SK-N-SH (cell line): ENCODE results near the gene AGBL5. TPM values are rescaled to one million over a fixed set of nuclear protein-coding genes. Genes with fewer than 3 reads are reported as not detected.

Source experiments
- CTCF ChIA-PET: fragments of 300-600, 350-600 bp; formaldehyde crosslinking; extraction: SDS; loops from one replicate; lab custom pipeline; 2021; lab: Yijun Ruan, JAX
- POLR2A ChIA-PET: fragments of 350-600 bp; sonication (Branson Sonifier 250); formaldehyde crosslinking; extraction: SDS; loops from one replicate; lab custom pipeline; 2020; ENCODE audit warnings: antibody characterized with exemption, inconsistent platforms; lab: Yijun Ruan, JAX
- DNase-seq: peaks from one replicate; pipeline ENCODE4 v3.0.0; 2012
- H2AFZ ChIP-seq: fragments of 200-600 bp; sonication (generic); 2 replicates; pipeline ENCODE4 v1.8.1; 2016; ENCODE audit warnings: antibody characterized with exemption, mild to moderate bottlenecking, low read depth
- H3F3A ChIP-seq: fragments of 200-600 bp; sonication (generic); replicated peaks from 2 replicates; pipeline ENCODE3; 2016; ENCODE audit warnings: antibody characterized with exemption, mild to moderate bottlenecking; ENCODE audit not compliant: insufficient read depth
- H3K27ac ChIP-seq, 2 experiments: fragments of 200-500 bp in 1 of 2; fragments of 200-600 bp in 1 of 2; sonication (Bioruptor generic) in 1 of 2; sonication (generic), shearing (Covaris generic) in 1 of 2; 2 replicates each; pipeline versions ENCODE4 v1.5.1 to v1.6.1; 2014 to 2016; ENCODE audit warnings: low read depth in 2 of 2, inconsistent platforms in 1 of 2, low read length in 1 of 2, mild to moderate bottlenecking in 1 of 2, mixed read lengths in 1 of 2
- H3K27me3 ChIP-seq: fragments of 200-600 bp; sonication (generic), shearing (Covaris generic); 2 replicates; pipeline ENCODE4 v1.6.1; 2016; ENCODE audit warnings: mixed run types; ENCODE audit not compliant: insufficient read depth
- H3K36me3 ChIP-seq, 2 experiments: fragments of 200-500 bp in 1 of 2; fragments of 200-600 bp in 1 of 2; sonication (Bioruptor generic) in 1 of 2; sonication (generic) in 1 of 2; replicated peaks in 1 of 2; 2 replicates each; pipeline versions ENCODE3 to v1.5.1; 2014 to 2016; ENCODE audit warnings: low read length in 1 of 2, mild to moderate bottlenecking in 1 of 2; ENCODE audit not compliant: insufficient read depth in 2 of 2, control insufficient read depth in 1 of 2
- H3K4me1 ChIP-seq, 2 experiments: fragments of 200-500 bp in 1 of 2; fragments of 200-600 bp in 1 of 2; sonication (Bioruptor generic) in 1 of 2; sonication (generic), shearing (Covaris generic) in 1 of 2; 2 replicates each; pipeline versions ENCODE4 v1.5.1 to v1.6.1; 2014 to 2016; ENCODE audit warnings: low read depth in 1 of 2, low read length in 1 of 2, mixed run types in 1 of 2; ENCODE audit not compliant: insufficient read depth in 2 of 2, control insufficient read depth in 1 of 2
- H3K4me2 ChIP-seq: fragments of 200-600 bp; sonication (generic), shearing (Covaris generic); 2 replicates; pipeline ENCODE4 v1.6.1; 2017; ENCODE audit warnings: mixed run types
- H3K4me3 ChIP-seq, 2 experiments: fragments of 200-500 bp in 1 of 2; fragments of 200-600 bp in 1 of 2; sonication (Bioruptor generic) in 1 of 2; sonication (generic), shearing (Covaris generic) in 1 of 2; 2 replicates each; pipeline versions ENCODE4 v1.5.1 to v1.8.1; 2014 to 2016; ENCODE audit warnings: low read depth in 2 of 2, inconsistent platforms in 1 of 2, low read length in 1 of 2, mild to moderate bottlenecking in 1 of 2, mixed read lengths in 1 of 2, moderate library complexity in 1 of 2
- H3K79me2 ChIP-seq: fragments of 200-600 bp; sonication (generic); 2 replicates; pipeline ENCODE4 v1.8.1; 2017; ENCODE audit warnings: mild to moderate bottlenecking; ENCODE audit not compliant: insufficient read depth
- H3K9ac ChIP-seq: fragments of 200-600 bp; sonication (generic); 2 replicates; pipeline ENCODE4 v1.6.1; 2017; ENCODE audit warnings: mixed run types
- H3K9me2 ChIP-seq: fragments of 200-600 bp; sonication (generic); 2 replicates; pipeline ENCODE4 v1.6.1; 2017; ENCODE audit warnings: mixed run types
- H3K9me3 ChIP-seq: fragments of 200-600 bp; sonication (generic); 2 replicates; pipeline ENCODE4 v1.6.1; 2017; ENCODE audit warnings: mixed run types, mild to moderate bottlenecking, moderate library complexity
- H4K20me1 ChIP-seq: fragments of 200-600 bp; sonication (generic); 2 replicates; pipeline ENCODE4 v1.6.1; 2017; ENCODE audit warnings: mild to moderate bottlenecking, mixed run types; ENCODE audit not compliant: insufficient read depth
- CHD2 ChIP-seq: fragments of 150-350 bp; IDR thresholded peaks from 2 replicates; pipeline ENCODE4 v1.6.1; 2018; ENCODE audit warnings: low read length; ENCODE audit not compliant: partially characterized antibody
- CTCF ChIP-seq: fragments of 200-600 bp; sonication (generic); IDR thresholded peaks from 2 replicates; pipeline ENCODE4 v1.6.1; 2017; ENCODE audit warnings: antibody characterized with exemption, mild to moderate bottlenecking, moderate library complexity
- EZH2phosphoT487 ChIP-seq: fragments of 200-600 bp; sonication (generic); IDR thresholded peaks from 2 replicates; pipeline ENCODE4 v1.6.1; 2017; ENCODE audit warnings: low read depth, mixed run types, mild to moderate bottlenecking, antibody characterized with exemption, moderate library complexity, borderline replicate concordance
- FOSL2 ChIP-seq: IDR thresholded peaks from 2 replicates; pipeline ENCODE4 v1.4.0; 2012; ENCODE audit warnings: low read depth, mild to moderate bottlenecking, moderate library complexity, borderline replicate concordance
- FOXJ3 ChIP-seq: sonication (generic); formaldehyde crosslinking; IDR thresholded peaks from 2 replicates; pipeline ENCODE4 v1.5.1; 2020; ENCODE audit warnings: mild to moderate bottlenecking, missing genetic modification reagents
- FOXM1 ChIP-seq: IDR thresholded peaks from 2 replicates; pipeline ENCODE4 v1.4.0; 2012; ENCODE audit warnings: low read depth, mild to moderate bottlenecking
- GATA2 ChIP-seq: sonication (generic); formaldehyde crosslinking; IDR thresholded peaks from 2 replicates; pipeline ENCODE4 v1.5.0; 2020; ENCODE audit warnings: mild to moderate bottlenecking, missing genetic modification reagents
- MAX ChIP-seq: IDR thresholded peaks from 2 replicates; pipeline ENCODE4 v1.4.0; 2012; ENCODE audit warnings: low read depth
- MEF2A ChIP-seq: IDR thresholded peaks from 2 replicates; pipeline ENCODE4 v1.4.0; 2012; ENCODE audit warnings: low read depth, borderline replicate concordance
- MXI1 ChIP-seq: IDR thresholded peaks from 2 replicates; pipeline ENCODE4 v1.6.1; 2012; ENCODE audit warnings: mild to moderate bottlenecking, low read depth, low read length, improper control_type of control experiment
- NRF1 ChIP-seq: IDR thresholded peaks from 2 replicates; pipeline ENCODE4 v1.6.1; 2012; ENCODE audit warnings: low read depth, mild to moderate bottlenecking, low read length
- PBX3 ChIP-seq: IDR thresholded peaks from 2 replicates; pipeline ENCODE4; 2012
- RAD21 ChIP-seq: IDR thresholded peaks from 2 replicates; pipeline ENCODE4 v1.6.1; 2012; ENCODE audit warnings: mild to moderate bottlenecking, low read length
- SIN3A ChIP-seq: IDR thresholded peaks from 2 replicates; pipeline ENCODE4 v1.6.1; 2012; ENCODE audit warnings: low read depth, mild to moderate bottlenecking, low read length, moderate library complexity, borderline replicate concordance
- TAF1 ChIP-seq: IDR thresholded peaks from 2 replicates; pipeline ENCODE4 v1.6.1; 2012; ENCODE audit warnings: low read depth, mild to moderate bottlenecking, low read length, moderate library complexity, borderline replicate concordance
- TEAD4 ChIP-seq: IDR thresholded peaks from 2 replicates; pipeline ENCODE4 v1.4.0; 2012; ENCODE audit warnings: mild to moderate bottlenecking, borderline replicate concordance; ENCODE audit not compliant: insufficient read depth
- USF1 ChIP-seq: IDR thresholded peaks from 2 replicates; pipeline ENCODE4 v1.4.0; 2012; ENCODE audit warnings: low read depth, borderline replicate concordance
- YY1 ChIP-seq: IDR thresholded peaks from 2 replicates; pipeline ENCODE4 v1.4.0; 2012; ENCODE audit warnings: low read depth, mild to moderate bottlenecking
- ZBTB33 ChIP-seq: IDR thresholded peaks from 2 replicates; pipeline ENCODE4 v1.4.0; 2012; ENCODE audit warnings: low read depth, borderline replicate concordance
- WGBS: methylation state at CpG from one replicate; pipeline ENCODE4 v1.1.6; 2017; ENCODE audit warnings: low lambda C conversion rate; 5-methylcytosine and 5-hydroxymethylcytosine counted together
- polyA plus RNA-seq, 3 experiments: library from polyadenylated mRNA; depleted of rRNA; stranded (reverse); fragments of >200 nt; gene quantifications; 2 replicates each; pipeline ENCODE4 v1.2.3, GENCODE V29; 2012

The AGBL5 gene
- polyA plus RNA-seq, 1 of the 3 experiments (the other 2 are of a cell fraction): 45.5 TPM

- H3K27ac ChIP-seq: no peak overlapping the region
- H4K20me1 ChIP-seq: no peaks in the 10 kb centered on the region; the same call in 1 of the 2 replicates
- H3K4me3 ChIP-seq: no peak overlapping the region
- no peaks in the 10 kb centered on the region for H3K9me3 ChIP-seq
- no peak for TF ChIP-seq FOSL2
- TF ChIP-seq USF1: no peak
- TF ChIP-seq MAX: no peak
- TF ChIP-seq ZBTB33: no peak
- TF ChIP-seq NRF1: no peak
- TF ChIP-seq CTCF: no peak
- TF ChIP-seq YY1: no peak
- TF ChIP-seq FOXJ3 (CRISPR knock-in tag): no peak
- TF ChIP-seq RAD21: no peak
- TF ChIP-seq MEF2A: no peak
- no peak for TF ChIP-seq TEAD4
- TF ChIP-seq CHD2: no peak
- no peak for TF ChIP-seq MXI1
- TF ChIP-seq TAF1: no peak
- no peak for TF ChIP-seq PBX3
- TF ChIP-seq SIN3A: no peak
- no peak for TF ChIP-seq GATA2
- TF ChIP-seq FOXM1: no peak
- no peak for TF ChIP-seq EZH2phosphoT487
- TF ChIP-seq, all 33 proteins: peak for 0
- H3K4me1 ChIP-seq: peaks cover 8 to 15% of the 10 kb centered on the region in 2 experiments; a peak in 3 of 4 replicates
- no peaks in the 10 kb centered on the region for H3K9me2 ChIP-seq
- H3K36me3 ChIP-seq: peaks cover 31 to 81% of the 10 kb centered on the region in 2 experiments
- peaks cover 15% of the 10 kb centered on the region for H3F3A ChIP-seq
- H3K4me2 ChIP-seq: no peak overlapping the region
- H3K79me2 ChIP-seq: peaks cover 28% of the 10 kb centered on the region
- H2AFZ ChIP-seq: no peak overlapping the region
- WGBS: 95% methylated on average over 17 of the region's 17 CpGs
- CTCF ChIA-PET: interaction anchor here (1.1 to 2.3 kb wide), 8 partner anchors 11 to 193 kb away, joined by 3 to 12 read pairs (median 6); partner anchors contain the start of gene KHK
- POLR2A ChIA-PET: interaction anchor here (0.7 to 2.7 kb wide), 3 partner anchors 11 to 12 kb away, joined by 3 to 8 read pairs (median 4); partner anchors contain the start of gene AGBL5
- no peak for DNase-seq
- H3K27me3 ChIP-seq: no peaks in the 10 kb centered on the region
- no peak overlapping the region for H3K9ac ChIP-seq
Observed at GRCh38 chr2:27038631-27039339, 12.7 kb upstream of the AGBL5 start.
